ENCODE results near the gene NLRP13. TPM values are rescaled to one million over a fixed set of nuclear protein-coding genes. Genes with fewer than 3 reads are reported as not detected.

Gene NLRP13
- total and polyA plus RNA-seq, 2 experiments from 2014 or later, result not detected

DNA sequence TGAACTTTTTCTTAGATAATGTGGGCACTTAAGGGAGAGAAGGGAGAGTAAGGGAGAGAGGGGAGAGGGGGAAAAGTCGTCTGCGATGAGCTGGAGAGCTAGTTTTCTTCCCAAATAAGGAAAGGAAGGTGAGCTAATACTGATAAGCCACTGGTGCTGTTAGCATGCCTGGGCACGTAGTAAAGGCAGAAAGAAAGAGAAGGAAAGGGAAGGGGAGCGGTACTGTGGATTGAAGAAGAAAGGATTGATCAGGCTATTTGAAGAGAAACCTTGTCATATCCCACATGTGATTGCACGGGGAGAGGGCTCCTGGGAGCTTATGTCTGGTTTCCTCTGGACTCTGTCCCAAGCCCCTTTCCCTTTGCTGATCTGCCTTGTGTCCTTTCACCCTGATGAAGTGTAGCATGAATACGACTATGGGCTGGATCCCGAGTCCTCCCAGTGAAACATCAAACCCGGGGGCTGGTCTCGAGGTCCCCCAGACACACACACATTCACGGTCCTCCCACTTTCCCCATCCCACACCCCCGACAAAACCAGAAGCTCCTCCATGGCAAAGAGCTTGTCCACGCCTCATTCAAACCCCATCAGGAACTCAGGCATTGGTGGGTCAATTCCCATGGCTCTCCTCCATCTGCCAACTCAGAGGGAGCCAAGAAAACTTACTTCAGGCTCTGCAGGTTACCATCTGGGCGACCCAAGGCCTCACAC, 30.6 kb downstream of the NLRP13 start (continued):
- TF ChIP-seq EZH2 (IDR thresholded peaks at IDR 0.05; ENCODE audit: low read depth, unreplicated experiment) (no peak), POLR2AphosphoS5 (IDR thresholded peaks at IDR 0.05; ENCODE audit: low read depth) (no peak), JUNB (IDR thresholded peaks at IDR 0.05; ENCODE audit: unreplicated experiment) (no peak)

DNA sequence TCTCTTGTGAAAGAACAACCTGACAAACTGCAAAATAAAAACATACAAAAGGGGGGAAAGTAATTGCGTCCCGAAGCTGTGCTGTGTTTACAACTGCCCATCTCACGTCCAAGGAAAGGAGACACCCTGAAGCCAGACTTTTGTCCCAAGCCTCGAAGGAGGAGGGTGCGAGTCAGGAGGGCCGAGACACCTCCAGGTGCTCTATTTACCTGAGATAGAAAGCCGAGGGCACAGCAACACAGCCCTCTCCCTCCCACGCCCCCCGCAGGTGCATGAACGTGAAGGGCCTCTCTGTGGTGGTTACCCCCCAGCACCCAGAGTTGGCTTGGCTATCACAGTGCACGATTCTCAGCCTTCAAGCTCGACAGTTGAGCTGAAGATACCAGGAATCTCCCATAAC, 33.2 kb downstream of the NLRP13 start:
- H2AFZ ChIP-seq, result no peak overlapping the region
- peaks cover 94% of the 10 kb centered on the region for H3K9me3 Mint-ChIP-seq

DNA sequence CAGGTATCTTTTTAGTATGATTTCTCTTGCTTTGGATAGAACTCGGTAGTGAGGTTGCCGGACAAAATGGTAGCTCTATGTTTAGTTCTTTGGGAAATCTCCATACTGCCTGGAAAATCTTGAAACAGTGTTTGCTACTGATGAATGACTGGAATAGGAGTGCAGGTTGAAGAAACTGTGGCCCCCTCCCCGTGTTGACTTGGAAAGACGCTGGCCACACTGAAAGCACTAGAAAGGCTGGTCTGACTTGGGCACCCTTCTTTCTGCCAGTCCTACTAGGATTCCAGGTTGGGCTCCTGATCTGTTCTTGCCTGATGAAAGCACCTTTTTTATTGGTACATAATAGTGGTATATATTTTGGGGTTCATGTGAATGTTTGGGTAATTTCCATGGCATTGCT, 49.5 kb downstream of the NLRP13 start:
- H3K36me3 ChIP-seq (ENCODE audit: insufficient read depth), result 0 out of 2 replicates have a peak, but pooled peaks cover 4% of the 10 kb centered on the region
- peaks cover 95% of the 10 kb centered on the region for H3K9me3 Mint-ChIP-seq
- H3K4me3 ChIP-seq, result no peak overlapping the region
- ATAC-seq (no peak), DNase-seq (ENCODE audit: low spot score) (no peak)
- H4K20me1 ChIP-seq (replicated peaks; ENCODE audit: insufficient read depth), result no peaks in the 10 kb centered on the region
- no peak overlapping the region for H3K27ac ChIP-seq (ENCODE audit: low read depth)
- no peaks in the 10 kb centered on the region for H3K27me3 ChIP-seq (ENCODE audit: insufficient read depth)
- no peak overlapping the region for H3K27ac Mint-ChIP-seq
- H3K4me3 Mint-ChIP-seq, result no peak overlapping the region
- H2AFZ ChIP-seq, result no peak overlapping the region
- no peaks in the 10 kb centered on the region for H3F3A ChIP-seq (replicated peaks; ENCODE audit: low read depth)
- H3K4me1 ChIP-seq (ENCODE audit: insufficient read depth), result no peaks in the 10 kb centered on the region
- no peaks in the 10 kb centered on the region for H3K9me2 ChIP-seq (ENCODE audit: insufficient read depth)
- H3K4me2 ChIP-seq, result no peak overlapping the region
- H3K27me3 Mint-ChIP-seq (ENCODE audit: insufficient read depth, low read depth, poor library complexity), result peaks cover 4% of the 10 kb centered on the region
- no peaks in the 10 kb centered on the region for H3K4me1 Mint-ChIP-seq
- peaks cover 38% of the 10 kb centered on the region for H3K36me3 Mint-ChIP-seq (ENCODE audit: low read depth)
- H3K79me2 ChIP-seq (replicated peaks; ENCODE audit: insufficient read depth), result no peaks in the 10 kb centered on the region
- TF ChIP-seq, protein P1, sequence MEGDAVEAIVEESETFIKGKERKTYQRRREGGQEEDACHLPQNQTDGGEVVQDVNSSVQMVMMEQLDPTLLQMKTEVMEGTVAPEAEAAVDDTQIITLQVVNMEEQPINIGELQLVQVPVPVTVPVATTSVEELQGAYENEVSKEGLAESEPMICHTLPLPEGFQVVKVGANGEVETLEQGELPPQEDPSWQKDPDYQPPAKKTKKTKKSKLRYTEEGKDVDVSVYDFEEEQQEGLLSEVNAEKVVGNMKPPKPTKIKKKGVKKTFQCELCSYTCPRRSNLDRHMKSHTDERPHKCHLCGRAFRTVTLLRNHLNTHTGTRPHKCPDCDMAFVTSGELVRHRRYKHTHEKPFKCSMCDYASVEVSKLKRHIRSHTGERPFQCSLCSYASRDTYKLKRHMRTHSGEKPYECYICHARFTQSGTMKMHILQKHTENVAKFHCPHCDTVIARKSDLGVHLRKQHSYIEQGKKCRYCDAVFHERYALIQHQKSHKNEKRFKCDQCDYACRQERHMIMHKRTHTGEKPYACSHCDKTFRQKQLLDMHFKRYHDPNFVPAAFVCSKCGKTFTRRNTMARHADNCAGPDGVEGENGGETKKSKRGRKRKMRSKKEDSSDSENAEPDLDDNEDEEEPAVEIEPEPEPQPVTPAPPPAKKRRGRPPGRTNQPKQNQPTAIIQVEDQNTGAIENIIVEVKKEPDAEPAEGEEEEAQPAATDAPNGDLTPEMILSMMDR (conservative IDR thresholded peaks at IDR 0.05; ENCODE audit: low read depth in 2 of 2), result no peak
- TF ChIP-seq ZNF331 (CRISPR knock-in tag; IDR thresholded peaks at IDR 0.05; ENCODE audit: low read depth) (no peak), ZNF114 (CRISPR knock-in tag; IDR thresholded peaks at IDR 0.05) (no peak), EZH2 (IDR thresholded peaks at IDR 0.05; ENCODE audit: low read depth, unreplicated experiment) (no peak), STAT1 (IDR thresholded peaks at IDR 0.05; ENCODE audit: unreplicated experiment) (no peak), POLR2AphosphoS5 (IDR thresholded peaks at IDR 0.05; ENCODE audit: low read depth) (no peak), CREB1 (CRISPR knock-in tag; IDR thresholded peaks at IDR 0.05; ENCODE audit: low read depth) (no peak), NANOG (IDR thresholded peaks at IDR 0.05; ENCODE audit: borderline replicate concordance) (no peak), EZH2phosphoT487 (IDR thresholded peaks at IDR 0.05; ENCODE audit: unreplicated experiment) (no peak)

More for the DNA sequence above, 33.2 kb downstream of the NLRP13 start:
- Histone ChIP-seq H3K4me2 (no peak overlapping the region), H3K4me1 (ENCODE audit: insufficient read depth) (no peaks in the 10 kb centered on the region), H3K9me2 (ENCODE audit: insufficient read depth) (no peaks in the 10 kb centered on the region), H3K27ac (ENCODE audit: low read depth) (no peak overlapping the region), H3K4me3 (no peak overlapping the region), H3K79me2 (replicated peaks; ENCODE audit: insufficient read depth) (no peaks in the 10 kb centered on the region), H3F3A (replicated peaks; ENCODE audit: low read depth) (no peaks in the 10 kb centered on the region), H3K36me3 (ENCODE audit: insufficient read depth) (no peaks in the 10 kb centered on the region), H4K20me1 (replicated peaks; ENCODE audit: insufficient read depth) (no peaks in the 10 kb centered on the region), H3K27me3 (ENCODE audit: insufficient read depth) (no peaks in the 10 kb centered on the region)
- Mint-ChIP-seq H3K27ac (no peak overlapping the region), H3K4me3 (no peak overlapping the region), H3K27me3 (ENCODE audit: insufficient read depth, low read depth, poor library complexity) (no peaks in the 10 kb centered on the region), H3K4me1 (no peaks in the 10 kb centered on the region), H3K36me3 (ENCODE audit: low read depth) (peaks cover 41% of the 10 kb centered on the region)
- ATAC-seq (no peak), DNase-seq (ENCODE audit: low spot score) (no peak)
- TF ChIP-seq, protein P2, sequence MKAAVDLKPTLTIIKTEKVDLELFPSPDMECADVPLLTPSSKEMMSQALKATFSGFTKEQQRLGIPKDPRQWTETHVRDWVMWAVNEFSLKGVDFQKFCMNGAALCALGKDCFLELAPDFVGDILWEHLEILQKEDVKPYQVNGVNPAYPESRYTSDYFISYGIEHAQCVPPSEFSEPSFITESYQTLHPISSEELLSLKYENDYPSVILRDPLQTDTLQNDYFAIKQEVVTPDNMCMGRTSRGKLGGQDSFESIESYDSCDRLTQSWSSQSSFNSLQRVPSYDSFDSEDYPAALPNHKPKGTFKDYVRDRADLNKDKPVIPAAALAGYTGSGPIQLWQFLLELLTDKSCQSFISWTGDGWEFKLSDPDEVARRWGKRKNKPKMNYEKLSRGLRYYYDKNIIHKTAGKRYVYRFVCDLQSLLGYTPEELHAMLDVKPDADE (IDR thresholded peaks at IDR 0.05), result no peak
- TF ChIP-seq EZH2phosphoT487 (IDR thresholded peaks at IDR 0.05; ENCODE audit: unreplicated experiment) (no peak), CREB1 (CRISPR knock-in tag; IDR thresholded peaks at IDR 0.05; ENCODE audit: low read depth) (no peak), STAT1 (IDR thresholded peaks at IDR 0.05; ENCODE audit: unreplicated experiment) (no peak), NANOG (IDR thresholded peaks at IDR 0.05; ENCODE audit: borderline replicate concordance) (no peak), EZH2 (IDR thresholded peaks at IDR 0.05; ENCODE audit: low read depth, unreplicated experiment) (no peak)
